ENCODE results near the gene PITPNC1.
A peak's percentile ranks its signal among the peaks of the same experiment; 100 is the strongest.
"Not testable (repeated sequence)": the region's sequence is repeated elsewhere in the genome, so short reads cannot be mapped to it uniquely, and the experiment has no call there.

PITPNC1 gene

GRCh38 chr17:67467500-67468455 lies 90.7 kb downstream of the PITPNC1 start:
- no peak for DNase-seq

GRCh38 chr17:67469208-67469980 lies 92.3 kb downstream of the PITPNC1 start:
- no peak for DNase-seq

GRCh38 chr17:67470163-67470562 lies 93.1 kb downstream of the PITPNC1 start:
- DNase-seq = no peak

- DNase-seq = no peak
Observed at GRCh38 chr17:67471118-67471517, 94.0 kb downstream of the PITPNC1 start.

GRCh38 chr17:67472606-67473005 lies 95.5 kb downstream of the PITPNC1 start:
- not testable (repeated sequence) for DNase-seq

GRCh38 chr17:67474081-67474661 lies 97.1 kb downstream of the PITPNC1 start:
- no peak for DNase-seq

- peak; percentile 86 to 88 for DNase-seq
Observed at GRCh38 chr17:67475161-67475937, 98.3 kb downstream of the PITPNC1 start.

GRCh38 chr17:67476787-67477335 lies 99.8 kb downstream of the PITPNC1 start:
- no peak for DNase-seq

- DNase-seq = peak; percentile 43 to 44
Observed at GRCh38 chr17:67477687-67478086, 100.6 kb downstream of the PITPNC1 start.

GRCh38 chr17:67478401-67479041 lies 101.4 kb downstream of the PITPNC1 start:
- peak; percentile 30 to 45 for DNase-seq

- DNase-seq = no peak
Observed at GRCh38 chr17:67479148-67479547, 102.1 kb downstream of the PITPNC1 start.

GRCh38 chr17:67480959-67481358 lies 103.9 kb downstream of the PITPNC1 start:
- DNase-seq = not testable (repeated sequence)

GRCh38 chr17:67481808-67482207 lies 104.7 kb downstream of the PITPNC1 start:
- DNase-seq = no peak

- DNase-seq = no peak
Observed at GRCh38 chr17:67482764-67483163, 105.7 kb downstream of the PITPNC1 start.

GRCh38 chr17:67484261-67484660 lies 107.2 kb downstream of the PITPNC1 start:
- DNase-seq = no peak

- DNase-seq = no peak
Observed at GRCh38 chr17:67485666-67486065, 108.6 kb downstream of the PITPNC1 start.

GRCh38 chr17:67487506-67487905 lies 110.4 kb downstream of the PITPNC1 start:
- no peak for DNase-seq

- DNase-seq = no peak
Observed at GRCh38 chr17:67488161-67488560, 111.1 kb downstream of the PITPNC1 start.

- DNase-seq = no peak
Observed at GRCh38 chr17:67488768-67489167, 111.7 kb downstream of the PITPNC1 start.

- DNase-seq = no peak
Observed at GRCh38 chr17:67489273-67489672, 112.2 kb downstream of the PITPNC1 start.

GRCh38 chr17:67490471-67490870 lies 113.4 kb downstream of the PITPNC1 start:
- no peak for DNase-seq

All from CD4-positive, alpha-beta T cell treated with Interleukin-1 beta for 1 hour (primary cell).